ENCODE measurements around the gene PRSS57.

PRSS57 gene

DNA sequence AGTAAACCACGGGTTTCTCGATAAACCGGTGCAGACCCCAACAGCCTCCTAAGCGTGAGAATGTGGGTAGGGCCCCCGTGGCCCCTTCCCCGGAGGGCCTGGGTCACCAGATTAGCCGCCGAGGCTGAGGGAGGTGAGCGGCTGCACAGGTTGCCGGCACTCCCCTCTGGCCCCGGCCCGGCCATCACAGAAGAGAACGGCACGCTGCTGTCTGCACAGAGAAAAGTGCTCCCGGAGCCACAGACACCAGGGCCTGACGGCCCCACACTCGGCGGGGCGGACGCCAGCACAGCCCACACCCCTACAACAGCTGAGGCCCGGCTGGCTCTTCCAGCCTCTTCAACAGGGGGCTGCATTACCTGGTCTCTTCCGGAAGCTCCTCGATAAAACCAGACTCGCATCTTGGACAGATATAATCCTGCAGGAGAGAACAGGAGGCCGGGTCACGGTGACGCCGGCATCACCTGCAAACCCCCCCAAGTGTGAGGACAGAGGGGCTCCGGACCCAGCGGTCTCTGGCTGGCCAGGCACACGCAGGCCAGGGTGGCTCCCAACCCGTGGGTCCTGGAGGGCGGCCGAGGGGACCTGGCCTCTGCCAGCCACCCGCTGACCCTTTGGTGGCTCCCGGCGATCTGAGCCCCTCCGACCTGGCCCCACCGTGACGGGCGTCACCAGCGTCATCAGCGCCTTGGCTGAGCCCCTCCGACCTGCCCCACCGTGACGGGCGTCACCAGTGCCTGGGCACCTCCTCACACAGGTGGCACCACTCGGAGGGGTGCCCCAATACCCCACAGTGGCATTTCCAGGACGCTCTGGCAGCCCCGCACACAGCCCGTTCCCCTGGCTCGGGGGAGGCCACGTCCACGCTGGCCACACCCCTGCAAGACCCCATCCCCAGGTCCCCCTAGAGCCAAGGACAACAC is 42.5 kb downstream of the PRSS57 start:
- DNase-seq (ENCODE audit: low read depth), result no peak

DNA sequence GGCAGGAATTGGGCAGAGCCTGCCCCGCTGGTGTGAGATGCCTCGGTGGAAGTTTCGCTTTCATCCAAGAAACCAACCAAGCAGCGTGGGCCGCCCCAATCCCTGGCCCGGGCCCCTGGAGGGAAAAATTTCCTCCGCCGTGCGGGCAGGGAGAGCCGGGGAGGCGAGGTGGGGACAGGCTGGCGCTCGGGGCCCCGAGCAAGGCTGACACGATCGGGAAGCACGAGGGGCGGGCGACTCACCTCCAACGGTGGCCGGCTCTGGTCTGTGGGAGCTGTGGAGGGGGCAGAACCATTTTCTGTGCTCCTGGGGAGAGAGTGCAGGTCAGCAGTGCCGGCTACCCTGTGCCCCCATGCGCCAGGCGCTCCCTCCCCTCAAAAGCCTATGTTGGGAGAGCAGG is 43.3 kb downstream of the PRSS57 start:
- no peak for DNase-seq (ENCODE audit: low read depth)

DNA sequence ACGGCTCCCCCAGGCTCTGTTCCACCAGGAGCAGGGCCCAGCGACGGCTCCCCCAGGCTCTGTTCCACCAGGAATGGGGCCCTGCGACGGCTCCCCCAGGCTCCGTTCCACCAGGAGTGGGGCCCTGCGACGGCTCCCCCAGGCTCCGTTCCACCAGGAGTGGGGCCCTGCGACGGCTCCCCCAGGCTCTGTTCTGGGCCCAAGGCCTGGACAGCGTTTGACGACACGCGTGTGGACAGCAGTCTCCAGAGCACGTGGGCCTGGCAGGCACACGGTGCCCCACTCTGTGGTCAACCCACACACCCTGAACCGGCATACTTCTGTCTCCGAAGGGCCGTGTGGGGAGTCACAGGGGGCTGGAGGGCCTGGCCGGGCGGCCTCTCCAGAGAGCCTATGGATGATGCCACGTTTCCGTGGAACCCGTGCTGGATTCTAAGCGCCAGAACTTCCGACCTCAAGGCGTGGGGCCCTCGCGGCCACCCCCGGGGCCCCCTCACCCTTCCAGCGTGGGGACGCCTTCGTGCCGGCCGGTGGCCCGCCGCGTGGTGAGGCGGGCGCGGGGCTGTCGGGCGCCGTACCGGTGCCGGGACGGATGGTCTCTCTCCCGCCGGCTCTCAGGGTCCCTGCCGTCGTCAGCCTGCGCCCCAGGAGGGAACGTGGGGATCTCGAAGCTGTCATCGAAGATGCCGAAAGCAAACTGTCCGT is 44.0 kb downstream of the PRSS57 start:
- DNase-seq (ENCODE audit: low read depth), result no peak

DNA sequence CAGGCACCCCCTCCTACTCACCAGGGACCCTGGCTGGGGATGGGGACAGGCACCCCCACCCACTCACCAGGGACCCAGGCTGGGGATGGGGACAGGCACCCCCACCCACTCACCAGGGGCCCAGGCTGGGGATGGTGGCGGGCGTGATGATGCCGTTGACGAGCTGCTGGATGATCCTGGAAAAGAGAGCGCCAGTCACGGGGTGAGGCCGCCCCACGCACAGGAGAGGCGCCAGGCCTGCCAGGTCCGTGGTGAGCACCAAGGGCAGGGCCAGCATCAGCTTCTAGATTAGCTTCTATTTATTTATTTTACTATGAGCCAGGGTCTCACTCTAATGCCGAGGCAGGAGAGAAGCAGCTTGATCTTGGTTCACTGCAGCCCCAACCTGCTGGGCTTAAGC is 45.1 kb downstream of the PRSS57 start:
- no peak for DNase-seq (ENCODE audit: low read depth)

DNA sequence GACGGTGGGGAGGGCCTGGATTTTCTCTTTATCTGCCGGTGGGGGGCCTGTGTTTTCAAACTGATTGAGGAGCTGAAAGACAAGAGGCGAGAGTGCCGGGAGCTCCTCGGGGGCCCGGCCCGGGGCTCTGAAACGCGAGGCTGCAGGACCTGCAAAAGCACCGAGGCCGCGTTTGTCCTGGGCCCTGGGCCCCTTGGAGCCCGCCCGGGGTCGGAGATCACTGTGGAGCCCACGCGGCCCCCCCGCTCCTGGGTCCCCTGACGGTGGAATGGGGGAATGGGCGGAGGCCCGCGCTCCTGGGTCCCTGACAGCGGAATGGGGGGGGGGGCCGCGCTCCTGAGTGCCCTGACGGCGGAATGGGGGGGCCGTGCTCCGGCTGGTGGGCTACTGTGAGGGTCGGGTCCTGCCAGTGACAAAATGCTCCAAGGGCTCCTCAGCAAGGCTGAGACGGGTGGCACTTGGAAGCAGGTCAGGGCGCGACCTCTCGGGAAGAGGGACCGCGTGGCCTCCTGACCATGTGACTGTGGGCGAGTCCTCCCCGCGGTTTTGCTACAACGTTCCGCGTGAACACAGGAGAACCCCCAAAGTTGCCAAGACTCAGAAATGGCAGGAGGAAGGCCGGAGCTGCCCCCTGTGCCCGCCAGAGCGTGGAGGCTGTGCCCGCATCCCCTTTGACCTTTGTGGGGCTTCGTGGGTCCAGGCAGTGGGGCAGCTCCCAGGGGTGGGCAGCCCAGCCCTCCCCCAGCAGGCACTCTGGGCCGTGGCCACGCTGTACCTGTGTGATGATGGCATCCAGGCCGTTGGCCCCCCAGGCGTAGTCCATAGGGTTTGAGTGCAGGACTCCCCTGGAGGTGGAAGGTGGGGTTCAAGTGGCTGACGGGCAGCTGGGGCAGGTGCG is 46.1 kb downstream of the PRSS57 start:
- no peak for DNase-seq (ENCODE audit: low read depth)

DNA sequence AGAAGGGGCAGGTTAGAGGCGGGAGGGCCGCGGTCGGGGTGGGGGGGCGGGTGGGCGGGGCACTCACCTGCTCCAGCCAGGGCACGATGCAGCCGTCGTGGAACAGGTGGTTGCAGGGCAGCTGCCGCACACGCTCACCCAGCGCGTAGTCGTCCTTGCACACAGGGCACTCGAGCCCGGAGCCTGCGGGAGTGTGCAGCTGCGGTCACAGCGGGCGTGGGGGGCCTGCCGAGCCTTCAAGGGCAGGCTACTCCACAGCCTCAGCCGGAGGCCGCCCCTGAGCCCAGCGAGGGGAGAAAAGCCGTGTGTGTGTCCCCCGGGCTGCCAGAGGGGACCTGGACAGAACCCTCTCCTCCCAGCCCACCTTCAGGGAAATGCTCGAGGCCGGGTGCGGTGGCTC is 46.9 kb downstream of the PRSS57 start:
- no peak for DNase-seq (ENCODE audit: low read depth)

DNA sequence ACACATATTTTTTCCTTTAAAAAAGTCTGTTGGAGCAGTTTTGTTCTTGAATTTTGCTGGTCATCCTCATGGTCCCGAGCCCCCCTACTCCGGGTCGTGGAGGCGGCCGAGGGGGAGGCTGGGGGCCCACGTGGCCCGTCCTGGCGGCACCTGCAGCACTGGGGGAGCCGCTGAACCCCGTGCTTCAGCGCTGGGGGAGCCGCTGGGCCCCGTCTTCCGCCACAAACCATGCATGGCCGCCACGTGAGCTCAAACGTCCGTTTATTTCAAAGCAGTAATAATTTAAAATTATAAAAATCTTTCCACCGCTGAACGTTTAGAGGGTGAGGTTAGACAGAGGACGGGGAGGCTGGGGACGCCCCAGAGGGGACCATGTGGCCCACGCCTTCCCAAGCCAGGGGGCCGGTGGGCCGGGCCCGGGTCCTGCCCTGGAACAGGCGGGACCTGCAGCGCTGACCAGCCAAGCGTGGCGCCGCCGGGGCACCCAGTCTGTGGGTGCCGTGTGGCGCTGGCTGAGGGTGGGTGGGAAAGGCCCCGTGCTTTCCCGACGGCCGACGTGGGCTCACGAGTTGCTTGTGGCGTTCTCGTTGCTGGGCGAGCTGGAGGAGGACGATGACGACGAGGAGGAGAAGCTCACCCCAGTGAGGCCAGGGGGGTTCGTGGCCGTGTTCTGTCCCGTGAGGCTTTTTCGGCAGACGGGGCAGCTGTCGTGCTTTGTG is 47.5 kb downstream of the PRSS57 start:
- DNase-seq (ENCODE audit: low read depth), result no peak

DNA sequence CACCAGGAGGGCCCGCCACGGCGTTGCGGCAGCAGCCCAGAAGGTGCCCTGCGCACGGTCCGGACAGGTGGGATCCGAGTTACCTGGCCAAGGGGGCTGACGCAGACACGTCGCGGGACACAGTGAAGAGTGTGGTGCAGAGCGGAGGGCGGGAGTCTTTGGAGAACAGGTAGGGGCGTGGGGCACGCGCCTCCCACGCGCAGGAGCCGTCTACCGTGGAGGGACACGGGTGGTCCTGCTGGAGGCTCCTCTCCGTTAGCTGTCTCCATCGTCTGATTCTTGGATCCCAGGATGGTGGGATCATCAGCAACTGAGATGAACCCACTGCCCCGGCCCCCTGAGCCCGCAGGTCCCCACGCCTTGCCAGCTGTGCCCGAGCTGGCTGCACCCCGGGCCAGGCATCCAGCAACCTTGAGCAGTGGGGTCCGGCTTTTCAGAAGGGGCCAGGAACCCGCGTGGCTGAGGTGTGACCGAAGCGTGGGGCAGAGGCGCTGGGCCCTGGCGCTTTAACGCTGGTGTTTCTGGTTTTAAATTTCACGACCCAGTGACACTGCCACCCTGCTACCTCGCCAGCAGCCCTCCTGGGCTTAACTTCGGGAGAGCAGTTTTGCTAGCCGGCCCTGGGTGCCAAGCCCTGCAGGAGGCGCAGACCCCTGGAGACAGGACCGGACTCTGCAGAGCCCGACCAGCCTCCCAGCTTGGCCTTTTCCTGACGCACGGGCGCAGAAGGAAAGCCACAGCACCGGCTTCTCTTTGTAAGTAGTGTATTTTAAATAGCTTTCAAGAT is 48.3 kb downstream of the PRSS57 start:
- no peak for DNase-seq (ENCODE audit: low read depth)

DNA sequence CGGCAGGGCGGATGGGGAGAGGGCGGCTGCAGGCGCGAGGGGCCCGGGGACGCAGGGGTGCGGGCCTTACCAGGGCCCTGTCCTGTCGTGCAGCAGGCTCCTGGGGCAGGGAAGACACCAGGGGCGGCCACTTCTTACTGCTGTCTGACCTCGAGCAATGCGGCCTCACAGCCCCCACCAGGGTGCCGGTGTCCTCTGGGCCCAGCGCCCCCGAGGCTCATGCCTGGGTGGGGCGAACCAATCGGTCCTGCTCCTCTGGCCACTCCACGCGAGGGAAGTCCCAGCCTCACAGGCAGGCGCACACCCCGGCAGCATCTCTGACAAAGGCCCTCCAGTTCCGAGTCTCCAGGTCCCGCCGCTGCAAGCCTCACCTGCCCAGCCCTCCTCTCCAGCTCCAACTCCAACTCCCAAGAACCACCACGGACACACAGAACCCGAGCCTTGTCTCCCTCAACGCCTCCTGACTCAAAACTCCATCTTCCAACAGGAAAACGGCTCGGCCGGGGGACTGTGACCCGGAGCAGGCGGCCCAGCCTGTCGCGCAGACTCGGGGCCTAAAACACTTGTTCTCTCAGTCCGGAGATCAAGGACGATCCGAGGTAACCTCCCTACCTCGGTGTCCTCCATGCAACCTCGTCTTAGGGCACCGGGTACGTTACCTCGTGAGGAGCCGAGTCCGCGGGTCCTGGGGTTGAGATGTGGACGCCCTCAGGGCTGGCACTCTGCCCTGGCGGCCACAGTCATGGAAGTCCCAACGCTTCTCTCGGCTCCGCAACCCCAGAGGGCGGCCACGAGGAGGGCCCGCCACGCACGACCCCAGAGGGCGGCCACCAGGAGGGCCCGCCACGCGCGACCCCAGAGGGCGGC is 49.1 kb downstream of the PRSS57 start:
- no peak for DNase-seq (ENCODE audit: low read depth)

DNA sequence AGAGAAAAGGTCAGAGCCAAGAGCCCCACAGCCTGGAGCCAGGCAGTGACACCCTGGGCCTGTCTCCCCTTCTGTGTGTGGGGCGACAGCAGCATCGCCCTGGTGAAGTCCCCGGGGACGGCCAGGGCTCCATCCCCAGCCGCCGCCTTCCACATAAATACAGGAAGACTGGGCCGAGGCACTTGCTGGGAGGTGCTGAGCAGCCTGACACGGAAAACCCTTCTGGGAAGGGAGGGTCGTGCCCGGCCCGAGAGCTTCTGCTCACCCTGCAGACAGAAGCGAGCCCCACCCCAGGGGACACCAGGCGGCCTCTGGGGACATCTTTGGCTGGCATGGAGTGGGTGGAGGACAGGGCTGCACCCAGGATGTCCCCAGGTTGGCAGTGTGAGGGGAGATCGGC is 50.5 kb downstream of the PRSS57 start:
- no peak for DNase-seq (ENCODE audit: low read depth)

DNA sequence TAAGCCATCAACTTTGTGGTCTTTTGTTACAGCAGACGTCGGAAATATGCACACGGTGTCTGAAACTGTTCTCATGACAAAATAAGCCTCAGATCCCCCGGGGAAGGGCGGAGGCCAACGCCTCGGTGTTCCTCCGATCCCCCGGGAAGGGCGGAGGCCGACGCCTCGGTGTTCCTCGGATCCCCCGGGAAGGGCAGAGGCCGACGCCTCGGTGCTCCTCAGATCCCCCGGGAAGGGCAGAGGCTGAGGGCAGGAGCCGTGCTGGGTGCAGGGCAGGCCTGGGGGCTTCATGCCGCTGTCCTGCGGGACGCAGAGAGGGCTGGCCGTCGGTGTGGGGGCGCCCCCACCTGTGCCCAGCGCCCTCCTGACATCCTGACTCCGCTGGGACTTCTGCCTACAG is 50.9 kb downstream of the PRSS57 start:
- DNase-seq (ENCODE audit: low read depth), result no peak

DNA sequence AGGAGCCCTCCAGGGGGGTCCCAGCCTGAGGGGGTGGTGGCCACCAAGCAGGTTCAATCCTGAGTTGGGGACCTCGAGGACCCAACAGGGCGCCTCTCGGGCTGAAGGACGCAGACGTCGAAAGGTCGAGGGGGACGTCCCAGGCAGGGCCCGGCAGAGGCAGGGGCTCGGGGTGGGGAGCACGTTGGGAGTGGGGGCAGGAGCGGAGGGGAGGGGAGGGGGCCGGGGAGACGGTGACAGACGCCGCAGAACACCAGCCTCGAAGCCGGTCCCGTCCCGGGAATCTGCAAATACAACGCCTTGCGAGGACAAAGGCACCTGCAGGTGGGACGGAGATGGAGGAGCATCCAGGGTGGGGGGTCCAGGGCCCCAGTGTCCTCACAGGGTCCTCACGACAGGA is 51.5 kb downstream of the PRSS57 start:
- no peak for DNase-seq (ENCODE audit: low read depth)

DNA sequence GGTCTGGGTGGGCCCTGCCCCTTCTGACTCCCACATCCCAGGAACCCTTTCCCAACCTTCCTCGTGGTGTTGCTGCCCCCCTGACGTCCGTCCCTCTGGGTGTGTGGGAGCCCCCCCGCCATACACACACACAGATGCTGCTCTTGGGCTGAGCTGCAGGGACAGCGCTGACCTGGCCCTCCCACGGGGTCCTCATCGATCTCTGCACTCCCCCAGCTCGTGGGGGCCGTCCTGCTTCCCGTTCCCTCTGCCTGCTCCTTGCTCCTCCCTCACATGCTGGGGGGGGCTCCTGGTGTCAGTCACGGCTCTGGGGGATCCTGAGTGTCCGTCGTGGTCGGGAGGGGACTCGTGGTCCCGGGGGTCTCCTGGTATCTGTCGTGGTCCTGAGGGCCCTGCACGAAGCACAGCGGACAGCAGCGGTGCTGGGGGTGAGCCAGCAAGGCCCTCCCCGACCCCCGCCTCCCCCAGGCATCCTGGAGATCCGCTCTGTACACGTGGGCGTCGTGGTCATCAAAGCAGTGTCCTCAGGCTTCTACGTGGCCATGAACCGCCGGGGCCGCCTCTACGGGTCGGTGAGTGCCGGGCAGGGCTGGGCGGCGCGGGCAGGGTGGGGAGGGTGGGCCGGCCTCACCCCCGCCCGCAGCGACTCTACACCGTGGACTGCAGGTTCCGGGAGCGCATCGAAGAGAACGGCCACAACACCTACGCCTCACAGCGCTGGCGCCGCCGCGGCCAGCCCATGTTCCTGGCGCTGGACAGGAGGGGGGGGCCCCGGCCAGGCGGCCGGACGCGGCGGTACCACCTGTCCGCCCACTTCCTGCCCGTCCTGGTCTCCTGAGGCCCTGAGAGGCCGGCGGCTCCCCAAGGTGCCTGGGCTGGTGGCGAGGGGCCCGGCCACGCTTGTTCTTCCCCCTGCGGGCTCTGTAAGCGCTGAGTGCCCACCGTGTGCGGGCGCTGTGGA is 52.2 kb downstream of the PRSS57 start:
- DNase-seq (ENCODE audit: low read depth), result no peak

DNA sequence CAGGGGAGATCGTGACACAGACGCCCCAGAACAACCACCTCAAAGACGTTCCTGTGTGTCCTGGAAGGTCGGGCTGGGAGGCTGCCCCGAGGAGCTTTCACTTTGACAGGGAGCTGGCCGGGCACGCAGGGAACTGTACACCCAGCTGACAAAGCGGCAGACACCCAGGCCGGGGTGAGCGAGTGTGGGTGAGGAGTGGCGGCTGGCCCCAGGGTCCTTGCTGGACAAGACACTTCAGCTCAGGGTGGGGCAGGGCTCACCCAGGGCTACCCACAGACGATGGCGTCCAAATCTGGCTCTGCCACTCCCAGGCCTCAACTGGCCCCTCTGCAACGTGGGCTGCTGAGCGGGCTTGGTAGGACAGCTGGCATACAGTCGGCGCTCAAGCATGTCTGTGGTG is 53.5 kb downstream of the PRSS57 start:
- DNase-seq (ENCODE audit: low read depth), result no peak

DNA sequence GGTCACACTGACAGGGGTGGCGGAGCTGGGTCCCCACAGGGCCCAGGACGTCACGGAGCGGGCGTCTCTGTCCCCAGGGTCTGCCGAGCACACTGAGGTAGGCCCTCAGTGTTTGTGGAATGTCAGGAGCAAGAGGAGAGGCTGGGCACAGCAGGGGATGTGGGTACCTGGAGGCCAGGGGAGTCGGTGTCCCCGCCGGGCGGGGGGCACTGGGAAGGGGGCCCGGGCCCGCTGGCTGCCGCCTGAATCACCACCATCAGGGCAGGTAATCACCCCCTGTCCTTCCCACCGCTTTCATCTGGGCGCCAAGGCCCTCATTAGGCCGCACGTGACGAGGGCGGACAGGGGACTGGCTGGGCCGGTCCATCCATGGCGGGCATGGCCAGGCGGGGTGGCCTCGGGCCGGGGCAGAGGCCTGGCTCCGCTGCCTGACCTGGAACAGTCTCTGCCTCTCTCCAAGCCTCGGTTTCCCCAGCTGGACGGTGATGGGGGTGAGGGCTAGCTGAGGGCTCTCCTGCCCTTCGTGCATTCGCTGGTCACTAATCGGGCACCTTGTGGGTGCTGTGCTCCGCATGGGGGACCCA is 54.6 kb downstream of the PRSS57 start:
- no peak for DNase-seq (ENCODE audit: low read depth)

DNA sequence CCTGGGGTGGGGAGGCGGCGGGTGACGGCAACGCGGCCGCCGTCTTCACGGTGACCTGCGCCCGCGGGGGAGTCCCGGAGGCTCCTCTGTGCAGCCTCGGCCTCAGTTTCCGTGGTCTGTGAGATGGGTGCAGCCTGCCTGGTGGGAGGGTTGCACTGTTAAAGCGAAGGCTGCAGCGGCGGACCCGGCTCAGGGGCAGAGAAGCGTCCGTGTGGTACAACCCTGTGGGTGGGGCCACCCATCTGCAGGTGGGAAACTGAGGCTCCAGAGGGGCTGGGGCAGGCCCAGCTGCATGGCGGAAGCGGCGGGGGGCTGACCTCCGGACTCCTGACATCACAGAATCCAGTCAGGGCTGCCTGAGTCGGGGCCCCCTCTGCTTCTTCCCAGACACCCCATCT is 55.1 kb downstream of the PRSS57 start:
- DNase-seq (ENCODE audit: low read depth), result no peak

DNA sequence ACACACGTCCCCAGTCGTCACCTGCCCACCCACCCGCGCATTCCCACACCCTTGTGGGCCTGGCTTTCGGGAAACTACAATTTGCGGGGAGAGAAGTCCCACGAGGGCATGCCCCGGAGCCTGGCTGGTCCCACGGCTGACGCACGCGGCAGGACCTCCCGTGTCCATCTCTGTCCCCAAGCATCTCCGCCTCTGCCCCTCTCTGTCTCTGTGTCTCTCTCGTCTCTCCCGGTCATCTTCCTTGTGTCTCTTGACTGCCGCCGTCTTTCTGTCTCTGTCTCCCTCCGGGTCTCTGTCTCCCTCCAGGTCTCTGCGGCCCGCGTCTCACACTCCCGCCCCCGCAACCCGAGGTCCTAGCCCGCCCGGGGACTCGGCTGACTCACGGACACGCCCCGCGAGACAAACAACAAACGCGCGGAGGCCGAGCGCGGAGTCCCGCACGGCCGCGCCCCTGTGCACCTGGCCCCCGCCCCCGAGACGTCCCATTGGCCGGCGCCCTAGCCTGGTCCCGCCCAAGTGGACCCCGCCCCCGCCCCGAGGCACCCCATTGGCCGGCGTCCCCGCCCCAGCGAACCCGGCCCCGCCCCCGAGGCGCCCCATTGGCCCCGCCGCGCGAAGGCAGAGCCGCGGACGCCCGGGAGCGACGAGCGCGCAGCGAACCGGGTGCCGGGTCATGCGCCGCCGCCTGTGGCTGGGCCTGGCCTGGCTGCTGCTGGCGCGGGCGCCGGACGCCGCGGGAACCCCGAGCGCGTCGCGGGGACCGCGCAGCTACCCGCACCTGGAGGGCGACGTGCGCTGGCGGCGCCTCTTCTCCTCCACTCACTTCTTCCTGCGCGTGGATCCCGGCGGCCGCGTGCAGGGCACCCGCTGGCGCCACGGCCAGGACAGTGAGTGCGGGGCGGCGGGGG is 55.7 kb downstream of the PRSS57 start, which contains the start of gene FGF22:
TSS of gene FGF22 (plus strand) at position 627 of the 908 bp plus-strand sequence. CDS start at position 674, 47 bp downstream.
- peak; percentile 94 for DNase-seq (ENCODE audit: low read depth)
